ENCODE measurements around the gene ADAMTS14.

ADAMTS14 gene

DNA sequence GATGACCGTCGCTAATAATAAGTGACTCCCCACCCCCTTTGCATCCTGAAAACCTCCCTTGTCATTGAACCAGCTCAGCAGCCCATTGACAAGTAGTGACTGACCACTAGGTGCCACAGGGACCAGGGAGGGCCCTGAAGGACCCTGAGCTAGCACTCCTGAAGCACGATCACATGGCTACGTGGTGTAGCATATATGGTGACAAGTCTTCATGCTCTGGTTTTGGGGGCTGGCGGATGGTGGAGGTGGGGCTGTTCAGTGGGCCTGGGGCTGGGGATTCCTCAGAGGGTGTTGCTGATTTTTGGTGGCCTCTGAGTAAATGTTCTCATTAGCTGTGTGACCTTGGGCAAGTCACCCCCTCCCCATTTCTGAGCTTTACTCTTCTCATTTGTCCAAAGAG is 4.7 kb downstream of the ADAMTS14 start:
- no peak for DNase-seq

- DNase-seq: no peak
Observed at GRCh38 chr10:70677620-70678249, 5.4 kb downstream of the ADAMTS14 start.

GRCh38 chr10:70678250-70678635 is 5.9 kb downstream of the ADAMTS14 start:
- no peak for DNase-seq

GRCh38 chr10:70678757-70679489 is 6.6 kb downstream of the ADAMTS14 start:
- no peak for DNase-seq

DNA sequence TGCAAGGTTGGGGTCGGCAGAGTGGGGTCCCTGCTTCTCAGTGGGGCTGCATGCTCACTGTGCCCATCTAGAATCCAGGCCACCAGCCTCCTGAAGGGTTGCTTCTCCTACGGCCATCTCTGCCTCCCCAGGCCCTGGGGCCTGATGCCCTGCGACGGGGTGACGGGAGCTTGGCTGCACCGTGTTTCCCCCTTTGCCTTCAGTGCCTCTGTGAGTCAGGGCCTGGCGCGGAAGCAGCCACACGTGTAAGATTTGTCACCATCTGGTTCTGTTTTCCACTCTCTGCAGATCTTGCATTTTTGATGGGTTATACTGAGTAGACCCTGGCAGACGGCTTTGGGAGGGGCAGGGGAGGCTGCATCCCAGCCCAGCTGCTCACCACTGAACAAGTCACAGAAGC is 7.2 kb downstream of the ADAMTS14 start:
- no peak for DNase-seq

- DNase-seq: no peak
Observed at GRCh38 chr10:70680899-70681730, 8.8 kb downstream of the ADAMTS14 start.

GRCh38 chr10:70681731-70682005 is 9.4 kb downstream of the ADAMTS14 start:
- DNase-seq: no peak

DNA sequence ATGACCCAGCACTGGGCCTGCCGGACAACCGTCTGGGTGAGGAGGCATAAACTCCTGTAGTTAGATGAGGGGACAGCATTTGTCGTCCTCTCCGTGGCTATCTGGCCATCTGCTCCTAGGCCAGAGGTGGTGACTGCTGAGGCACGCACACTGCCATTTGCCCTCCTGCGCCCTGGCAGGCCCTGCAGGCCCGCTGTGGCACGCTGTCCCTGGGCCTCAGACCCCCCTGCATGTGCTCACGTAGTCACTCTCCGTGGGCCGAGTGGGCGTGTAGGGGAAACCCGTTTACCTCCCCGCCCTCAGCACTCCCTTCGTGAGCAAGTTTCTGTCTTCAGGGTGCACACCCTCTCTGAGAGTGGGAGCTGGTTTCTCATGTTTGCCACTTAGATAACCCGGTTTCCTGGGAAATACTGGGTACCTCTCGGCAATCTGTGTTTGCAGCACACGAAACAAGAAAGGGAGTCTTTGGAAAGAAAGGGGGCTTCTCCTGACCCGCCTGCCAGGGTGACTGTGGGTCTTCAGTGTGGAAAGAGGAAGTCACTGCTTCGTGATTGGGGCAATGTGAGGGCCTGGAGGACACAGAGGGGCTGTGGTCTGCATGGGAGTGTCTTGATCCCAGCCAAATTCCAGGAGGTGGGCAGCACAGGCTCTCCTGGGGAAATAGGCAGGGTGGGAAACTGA is 10.8 kb downstream of the ADAMTS14 start:
- DNase-seq: no peak

DNA sequence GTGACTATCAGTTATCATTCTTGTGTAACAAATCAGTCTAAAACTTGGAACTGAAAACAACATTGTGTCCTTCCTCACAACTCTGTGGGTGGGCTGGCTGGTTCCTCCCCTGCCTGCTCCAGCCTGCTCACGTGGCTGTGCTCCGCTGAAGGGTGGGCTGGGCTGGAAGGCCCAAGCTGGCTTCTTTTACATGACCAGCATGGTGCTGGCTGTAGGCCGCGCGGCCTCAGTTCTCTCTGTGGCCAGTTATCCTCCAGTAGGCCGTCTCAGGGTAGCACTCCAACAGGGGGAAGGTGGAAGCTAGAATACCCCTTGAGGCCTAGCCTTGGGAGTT is 11.3 kb downstream of the ADAMTS14 start:
- DNase-seq: no peak

GRCh38 chr10:70683940-70684339 is 11.6 kb downstream of the ADAMTS14 start:
- DNase-seq: no peak

DNA sequence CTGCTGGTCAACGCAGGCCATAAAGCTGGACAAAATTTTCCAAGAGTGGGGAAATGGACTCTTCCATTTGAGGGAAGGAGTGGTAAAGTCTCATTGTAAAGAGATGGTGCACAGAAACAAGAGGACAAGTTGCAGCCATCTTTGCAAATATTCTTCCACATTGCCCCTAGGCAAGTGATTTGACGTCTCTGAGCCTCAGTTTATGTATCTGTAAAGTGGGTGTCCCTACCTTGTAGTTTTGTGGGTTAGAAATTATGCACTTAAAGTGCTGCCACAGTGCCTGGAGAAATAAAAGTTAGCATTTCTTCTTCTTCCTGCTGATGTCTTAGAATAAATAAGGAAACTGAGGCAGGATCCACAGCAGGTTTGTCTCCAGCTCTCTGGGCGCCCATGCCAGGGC is 12.1 kb downstream of the ADAMTS14 start:
- DNase-seq: no peak

DNA sequence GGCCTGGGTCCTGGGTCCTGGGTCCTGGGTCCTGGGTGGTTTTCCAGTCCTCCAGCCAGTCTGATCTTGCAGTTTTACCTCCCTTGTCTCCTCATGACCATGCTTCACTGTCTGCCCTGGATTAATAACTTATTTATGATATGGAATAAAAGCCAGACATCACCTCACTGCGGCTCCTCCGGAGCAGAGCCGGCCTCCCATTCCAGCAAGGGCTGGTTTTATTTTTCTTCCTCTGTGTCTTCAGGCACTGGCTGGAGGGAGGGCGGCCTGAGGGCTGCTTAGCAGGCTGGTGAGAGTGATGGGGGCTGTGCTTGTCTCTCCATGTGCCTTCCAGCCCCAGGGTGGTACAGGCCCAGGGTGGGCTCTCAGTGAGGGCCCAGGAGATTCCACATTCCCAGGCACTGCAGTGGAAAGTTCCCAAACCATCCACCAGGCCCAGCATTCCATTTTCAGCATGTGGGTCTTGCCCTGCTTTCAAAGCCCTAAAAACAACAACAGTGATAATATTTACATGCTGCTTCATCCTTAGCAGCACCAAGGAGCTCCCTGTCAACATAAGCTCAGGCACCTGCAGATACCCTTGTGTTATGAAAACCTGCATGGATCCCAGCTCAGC is 12.6 kb downstream of the ADAMTS14 start:
- DNase-seq: no peak

DNA sequence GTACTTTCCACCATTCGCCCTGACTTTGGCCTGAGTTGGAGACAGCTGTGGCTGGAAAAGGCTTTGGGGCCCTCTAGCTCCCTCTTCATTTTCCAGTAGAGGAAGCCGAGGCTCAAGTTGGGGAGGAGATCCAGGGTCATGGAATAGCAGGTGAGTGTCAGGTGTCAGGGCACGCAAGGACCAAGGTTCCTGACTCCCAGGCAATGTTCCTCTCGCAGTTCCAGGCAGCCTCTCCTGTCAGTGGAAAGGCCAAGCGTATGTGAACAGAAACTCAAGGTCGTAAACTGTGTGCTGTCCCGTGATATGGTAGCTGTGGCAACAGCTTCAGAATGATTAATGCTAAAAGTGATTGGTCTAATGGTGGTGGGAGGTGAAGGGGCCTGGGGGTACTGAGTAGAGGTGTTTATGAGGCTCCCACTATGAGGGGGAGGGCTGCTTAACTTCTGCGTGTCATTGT is 13.2 kb downstream of the ADAMTS14 start:
- no peak for DNase-seq

DNA sequence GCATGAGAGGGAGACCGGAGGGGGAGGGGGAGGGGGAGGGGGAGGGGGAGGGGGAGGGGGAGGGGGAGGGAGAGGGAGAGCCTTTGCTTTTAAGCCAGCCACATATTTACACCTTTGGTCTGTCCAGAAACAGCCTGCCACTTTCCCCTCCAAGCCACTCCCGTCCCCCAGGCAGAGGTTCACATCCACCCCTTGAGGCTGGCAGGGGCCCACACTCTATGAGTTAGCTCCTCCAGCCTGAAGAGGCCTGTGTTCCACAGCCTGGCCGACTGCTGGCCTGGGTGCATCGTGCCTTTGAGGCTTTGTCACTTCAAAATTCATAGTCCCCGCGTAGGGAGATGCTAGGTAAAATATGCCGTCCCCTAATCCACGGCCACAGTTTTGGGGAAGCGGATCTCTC is 16.5 kb downstream of the ADAMTS14 start:
- no peak for DNase-seq

- no peak for DNase-seq
Observed at GRCh38 chr10:70689661-70690060, 17.4 kb downstream of the ADAMTS14 start.

DNA sequence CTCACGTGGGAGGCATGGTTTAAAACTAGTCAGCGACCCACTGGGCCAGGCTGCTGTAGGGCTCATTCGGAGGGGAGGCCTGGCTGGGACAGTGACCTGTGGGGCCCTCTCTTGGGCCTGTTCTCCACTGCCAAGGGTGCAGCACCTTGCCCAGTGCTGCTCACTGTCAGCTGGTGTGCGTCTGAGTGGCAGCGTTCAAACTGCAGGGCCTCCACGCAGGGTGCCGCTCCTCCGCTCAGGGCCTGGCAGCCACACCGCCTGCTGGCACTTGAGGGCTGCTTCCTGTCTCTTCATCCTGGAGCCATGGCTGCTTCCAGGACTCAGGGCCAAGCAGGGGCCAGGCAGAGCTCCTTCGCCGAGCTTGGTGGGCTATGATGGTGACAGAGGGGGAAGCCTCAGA is 18.3 kb downstream of the ADAMTS14 start:
- DNase-seq: no peak

DNA sequence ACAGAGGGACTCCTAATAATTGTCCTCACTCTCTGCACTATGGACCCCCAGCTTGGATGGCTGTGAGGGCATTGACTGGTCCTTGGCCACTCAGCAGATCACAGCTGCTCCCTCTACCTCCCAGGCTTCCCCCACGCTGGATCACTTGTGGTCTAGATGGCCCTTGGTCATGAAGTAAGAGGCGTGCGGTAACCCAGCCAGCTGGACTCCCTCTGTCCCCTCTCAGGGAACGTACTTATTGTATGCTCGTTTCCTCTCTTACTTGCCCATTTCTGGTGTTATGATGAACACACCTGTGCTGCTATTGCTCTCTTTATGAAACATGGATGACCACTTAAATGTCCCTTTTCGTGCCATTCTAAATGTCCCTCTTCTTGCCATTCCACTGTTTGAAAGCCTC is 19.3 kb downstream of the ADAMTS14 start:
- DNase-seq: no peak

GRCh38 chr10:70692043-70692603 is 19.8 kb downstream of the ADAMTS14 start:
- DNase-seq: no peak

DNA sequence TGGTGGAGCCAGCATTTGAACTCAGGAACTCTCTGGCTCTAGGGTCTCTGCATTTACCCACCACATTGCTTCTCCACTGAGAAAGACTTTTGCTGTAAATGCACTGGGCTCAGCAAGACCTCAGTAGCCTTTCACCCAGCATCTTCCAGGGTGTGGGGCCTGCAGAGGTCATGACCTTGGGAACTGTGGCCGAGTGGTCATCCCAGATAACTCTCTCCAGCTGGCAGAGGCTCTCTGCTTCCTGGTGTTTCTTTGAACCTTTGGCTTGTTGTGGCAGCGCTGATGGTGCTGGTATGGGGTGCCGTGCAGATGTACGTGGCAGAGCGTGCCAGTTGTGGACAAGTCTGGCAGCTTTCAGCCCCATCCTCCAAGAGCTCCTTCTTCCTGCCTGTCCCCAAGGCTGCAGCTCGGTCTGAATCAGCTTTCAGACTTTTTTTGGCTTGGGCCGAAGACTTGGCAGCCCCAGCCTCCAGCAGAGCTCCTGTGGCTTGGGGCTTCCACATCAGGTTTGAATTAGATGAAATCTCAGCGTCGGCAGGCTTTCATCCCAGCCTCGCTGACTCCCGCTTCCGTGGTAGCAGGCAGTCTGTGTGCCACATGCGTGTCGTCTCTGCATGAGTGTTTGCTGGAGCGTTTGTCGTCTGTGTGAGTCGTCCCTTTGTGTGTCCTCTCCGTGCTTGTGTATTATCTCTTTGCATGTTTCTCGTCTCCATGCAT is 21.5 kb downstream of the ADAMTS14 start:
- DNase-seq: no peak

DNA sequence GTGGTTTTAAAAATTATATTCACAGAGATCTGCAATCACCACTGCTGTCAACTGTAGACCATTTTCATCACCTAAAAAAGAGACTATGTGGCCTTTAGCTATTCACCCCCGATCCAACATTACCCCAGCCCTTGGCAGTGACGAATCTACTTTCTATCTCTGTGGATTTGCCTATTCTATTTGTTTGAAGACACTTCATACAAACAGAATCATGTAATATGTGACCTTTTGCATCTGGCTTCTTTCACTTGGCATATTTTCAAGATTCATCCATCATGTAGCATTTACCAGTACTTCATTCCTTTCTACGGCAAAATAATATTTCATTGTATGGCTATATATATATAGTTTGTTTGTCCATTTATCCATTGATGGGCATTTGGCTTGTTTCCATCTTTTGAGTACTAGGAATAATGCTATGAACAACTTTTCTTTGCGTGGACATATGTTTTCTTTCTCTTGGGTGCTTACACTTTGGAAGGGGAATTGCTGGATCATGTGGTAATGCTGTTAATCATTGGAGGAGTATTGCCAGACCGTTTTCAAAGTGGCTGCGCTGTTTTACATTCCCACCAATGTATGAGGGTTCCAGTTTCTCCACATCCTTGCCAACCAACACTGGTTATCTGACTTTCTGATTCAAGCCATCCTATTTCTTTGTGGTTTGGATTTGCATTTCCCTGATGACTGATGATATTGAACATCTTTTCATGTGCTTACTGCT is 22.3 kb downstream of the ADAMTS14 start:
- no peak for DNase-seq

DNA sequence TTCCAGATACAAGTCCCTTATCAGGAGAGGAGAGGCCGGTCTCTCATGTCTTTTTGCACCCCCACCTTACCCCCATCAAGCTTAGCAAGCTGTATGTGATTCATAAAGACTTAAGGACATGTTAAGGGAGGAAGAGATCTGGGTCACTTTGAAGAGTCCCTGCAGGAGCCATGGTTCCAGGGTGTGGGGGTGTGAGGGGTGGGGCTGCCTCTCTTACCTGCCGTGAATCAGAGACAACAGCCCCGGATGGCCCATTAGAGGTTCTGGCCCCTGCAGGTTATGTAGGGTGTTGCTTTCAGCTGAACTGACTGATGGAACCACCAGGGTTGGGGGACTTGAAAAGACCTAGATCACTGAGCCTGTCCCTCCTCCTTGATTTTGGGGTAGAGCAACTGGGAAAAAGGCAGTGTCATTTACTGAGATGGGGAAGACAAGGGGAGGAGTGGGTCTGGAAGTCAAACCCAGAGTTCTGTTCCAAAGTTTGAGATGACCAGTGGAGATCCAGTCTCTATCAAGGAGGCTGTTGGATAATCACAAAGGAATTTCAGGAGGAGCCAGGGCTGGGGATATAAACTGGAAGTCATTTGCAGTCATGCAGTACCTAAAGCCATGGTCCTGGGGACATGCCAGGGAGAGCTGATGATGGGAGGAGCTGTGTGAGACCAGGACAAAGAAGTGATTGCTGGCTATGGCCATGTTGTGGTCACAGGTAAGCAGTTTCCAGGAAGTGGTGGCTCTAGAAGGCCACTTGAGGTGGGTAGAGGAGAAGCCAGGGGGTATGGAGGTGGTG is 23.1 kb downstream of the ADAMTS14 start:
- DNase-seq: no peak

Measured in NCI-H2107 (cell line).